NCI-H2107 treated with DMSO at 0.1 percent for 48 hours (cell line): ENCODE results near the gene CCDC134.
A peak's percentile ranks its signal among the peaks of the same experiment; 100 is the strongest.

Experiments
- DNase-seq: peaks from one replicate; lab custom pipeline; 2025; ENCODE audit not compliant: unreplicated experiment; lab: John Stamatoyannopoulos, UW

Gene CCDC134

GRCh38 chr22:41800348-41801146 lies at the start of gene CCDC134:
CCDC134 (plus strand) TSS chr22:41800679; CDS start chr22:41808891, 8,212 bp downstream.
- peak; percentile 60 for DNase-seq

GRCh38 chr22:41752011-41752970 lies 48.2 kb upstream of the CCDC134 start:
- no peak for DNase-seq

- DNase-seq, result no peak
These were observed 46.5 kb upstream of the CCDC134 start for GRCh38 chr22:41753984-41754383.

GRCh38 chr22:41757502-41757901 lies 43.0 kb upstream of the CCDC134 start:
- no peak for DNase-seq

- no peak for DNase-seq
These were observed 42.2 kb upstream of the CCDC134 start for GRCh38 chr22:41758231-41758630.

- no peak for DNase-seq
These were observed 37.3 kb upstream of the CCDC134 start for GRCh38 chr22:41762980-41763779.

GRCh38 chr22:41766476-41766875 lies 34.0 kb upstream of the CCDC134 start:
- no peak for DNase-seq

- DNase-seq, result no peak
These were observed 32.0 kb upstream of the CCDC134 start for GRCh38 chr22:41768430-41768829.

GRCh38 chr22:41770715-41771468 lies 29.6 kb upstream of the CCDC134 start:
- no peak for DNase-seq

GRCh38 chr22:41772198-41772597 lies 28.3 kb upstream of the CCDC134 start:
- no peak for DNase-seq

GRCh38 chr22:41772645-41773044 lies 27.8 kb upstream of the CCDC134 start:
- DNase-seq, result no peak

- DNase-seq, result no peak
These were observed 25.1 kb upstream of the CCDC134 start for GRCh38 chr22:41775338-41775737.

GRCh38 chr22:41775976-41776375 lies 24.5 kb upstream of the CCDC134 start:
- DNase-seq, result no peak

GRCh38 chr22:41776381-41776780 lies 24.1 kb upstream of the CCDC134 start:
- no peak for DNase-seq

- DNase-seq, result no peak
These were observed 22.6 kb upstream of the CCDC134 start for GRCh38 chr22:41777749-41778425.

GRCh38 chr22:41779929-41780505 lies 20.5 kb upstream of the CCDC134 start:
- no peak for DNase-seq

GRCh38 chr22:41780746-41781505 lies 19.6 kb upstream of the CCDC134 start:
- DNase-seq, result no peak

GRCh38 chr22:41781507-41781906 lies 19.0 kb upstream of the CCDC134 start:
- DNase-seq, result no peak

GRCh38 chr22:41782316-41782715 lies 18.2 kb upstream of the CCDC134 start:
- DNase-seq, result no peak
